NCI-H1930 (cell line): Measurements from ENCODE around the gene SSX2IP.

Experiments used
- DNase-seq, 2 experiments: peaks; one replicate each; lab custom pipeline; 2025; lab: John Stamatoyannopoulos, UW

SSX2IP gene

DNA sequence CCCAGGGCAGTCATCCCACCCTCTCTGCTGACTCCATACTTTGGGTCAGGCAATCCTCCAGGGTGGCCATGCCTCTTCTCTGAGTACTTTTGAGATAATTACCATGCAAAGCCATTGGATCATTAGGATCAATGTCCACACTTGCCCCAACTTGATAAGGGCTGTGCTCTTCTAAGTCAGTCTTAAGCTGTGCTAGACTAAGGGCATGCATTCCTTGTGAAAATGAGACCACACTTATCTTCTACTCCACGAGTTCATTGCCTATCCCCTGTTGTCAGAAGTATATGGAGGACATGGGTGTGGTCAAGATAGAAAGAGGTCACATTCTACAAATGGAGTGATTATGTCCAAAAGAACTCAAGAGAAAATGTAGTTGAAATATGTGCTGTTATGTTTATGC lies 18.9 kb upstream of the SSX2IP start:
- DNase-seq: no peak

DNA sequence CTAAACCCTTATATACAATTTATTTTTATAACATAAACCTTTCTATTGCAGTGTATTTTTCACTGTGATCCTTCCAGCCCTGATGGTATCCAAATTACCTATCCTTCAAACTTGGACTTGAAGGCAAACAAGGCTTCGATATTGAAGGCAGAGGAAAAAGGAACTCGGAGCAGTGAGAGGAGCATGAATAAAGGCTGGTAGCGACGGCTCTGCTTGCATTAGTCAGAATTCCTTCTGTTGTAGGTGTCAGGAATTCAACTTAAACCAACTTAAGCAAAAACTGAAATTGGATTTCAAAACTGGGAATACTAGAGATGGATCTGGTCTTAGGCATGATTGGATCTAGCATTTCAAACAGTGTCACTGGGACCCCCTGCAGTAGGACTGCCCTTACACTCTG lies 17.8 kb upstream of the SSX2IP start:
- no peak for DNase-seq

DNA sequence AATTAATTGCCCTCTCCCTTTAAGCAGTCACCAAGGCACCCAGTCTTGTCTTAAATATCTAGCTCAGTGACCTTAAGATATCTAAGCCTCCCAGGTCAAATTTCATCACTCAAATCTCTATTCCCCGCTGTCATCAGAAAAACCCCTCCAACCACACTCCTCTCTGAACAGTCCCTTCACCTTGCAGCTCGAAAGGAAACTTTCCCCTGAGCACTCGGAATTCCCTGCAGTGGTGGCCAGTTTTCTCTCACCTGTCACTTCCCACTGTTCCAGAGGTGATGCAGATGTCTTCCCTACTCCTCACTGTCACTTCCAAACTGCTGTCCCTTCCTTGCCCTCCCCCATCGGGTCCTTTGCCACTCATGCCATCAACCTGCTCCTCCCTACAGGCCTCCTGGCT lies 15.3 kb upstream of the SSX2IP start:
- DNase-seq: no peak

DNA sequence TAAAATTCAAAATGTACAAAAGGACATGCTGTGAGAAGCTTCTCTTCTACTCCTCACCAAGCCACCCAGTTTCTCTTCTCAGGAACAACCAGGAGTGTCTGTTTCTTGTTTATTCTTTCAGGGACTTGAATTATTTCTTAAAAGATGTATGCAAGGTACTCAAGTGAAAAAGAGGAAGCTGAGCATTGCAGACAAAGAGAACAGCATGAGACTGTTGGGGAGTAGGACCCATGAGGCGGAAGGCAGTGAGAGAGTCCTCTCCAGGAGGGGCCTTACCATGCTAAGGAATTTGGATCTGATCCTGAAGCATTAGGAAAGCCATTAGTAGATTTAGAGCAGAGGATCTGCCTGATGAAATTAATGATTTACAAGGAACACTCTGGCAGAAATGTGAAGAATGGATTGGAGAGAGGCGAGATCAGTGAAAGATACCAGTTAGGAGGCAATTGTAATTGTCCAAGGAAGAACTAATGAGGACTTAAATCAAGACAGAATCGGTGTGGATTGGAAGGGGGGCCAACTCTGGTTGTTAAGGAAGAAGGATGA lies 14.7 kb upstream of the SSX2IP start:
- DNase-seq: no peak

DNA sequence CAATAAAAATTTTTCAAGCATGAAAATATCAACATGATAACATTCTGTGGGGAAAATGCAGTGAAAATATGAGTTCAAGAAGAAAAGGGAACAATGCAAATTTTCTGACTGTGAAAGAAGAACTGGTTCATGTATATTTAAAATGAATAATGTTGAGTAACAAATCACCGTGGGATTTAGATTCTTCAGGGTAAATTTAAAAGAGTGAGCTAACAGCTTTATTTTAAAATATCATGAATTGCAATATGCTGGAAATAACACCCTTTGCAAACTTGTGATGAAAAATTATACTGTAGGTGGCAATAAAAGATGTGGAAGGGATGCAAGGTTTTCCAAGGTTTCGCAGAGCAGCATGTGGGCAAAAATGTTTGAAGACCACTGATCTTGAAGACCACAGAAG lies 13.2 kb upstream of the SSX2IP start:
- DNase-seq: no peak

DNA sequence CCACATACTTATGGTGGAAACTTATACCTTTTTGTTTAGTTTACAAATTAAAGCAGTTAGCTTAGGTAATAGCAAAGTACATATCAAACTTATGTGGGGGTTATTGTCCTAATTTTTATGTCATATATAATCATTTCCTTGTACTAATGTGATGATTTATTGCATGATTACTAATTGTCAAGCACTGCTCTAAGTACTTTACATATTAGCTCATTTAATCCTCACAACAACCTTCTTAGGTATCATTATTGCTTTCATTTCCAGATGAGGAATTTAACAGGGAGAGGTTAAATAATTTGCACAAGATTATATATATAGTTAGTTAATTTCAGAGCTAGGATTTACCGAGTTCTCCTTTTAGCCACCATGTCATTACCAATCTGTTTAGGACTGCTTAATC lies 11.9 kb upstream of the SSX2IP start:
- DNase-seq: no peak

DNA sequence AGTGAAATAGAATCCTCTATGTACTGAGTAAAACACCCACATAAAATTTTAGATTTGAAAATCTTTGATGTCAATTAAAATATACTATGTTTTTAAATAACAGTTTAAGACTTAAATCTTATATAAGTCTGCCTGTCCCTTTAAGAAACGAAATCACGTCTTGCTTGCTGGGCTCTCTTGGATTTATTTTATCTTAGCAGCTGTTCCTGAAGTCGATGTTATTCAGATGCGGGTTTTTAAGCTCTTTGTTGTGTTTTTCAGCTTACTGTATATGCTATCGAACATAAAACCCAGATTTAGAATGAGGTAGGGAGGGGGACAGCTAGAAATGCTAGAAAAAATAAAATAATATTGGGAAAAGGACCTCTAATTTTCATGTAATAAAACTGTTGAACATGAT lies 11.1 kb upstream of the SSX2IP start:
- no peak for DNase-seq

DNA sequence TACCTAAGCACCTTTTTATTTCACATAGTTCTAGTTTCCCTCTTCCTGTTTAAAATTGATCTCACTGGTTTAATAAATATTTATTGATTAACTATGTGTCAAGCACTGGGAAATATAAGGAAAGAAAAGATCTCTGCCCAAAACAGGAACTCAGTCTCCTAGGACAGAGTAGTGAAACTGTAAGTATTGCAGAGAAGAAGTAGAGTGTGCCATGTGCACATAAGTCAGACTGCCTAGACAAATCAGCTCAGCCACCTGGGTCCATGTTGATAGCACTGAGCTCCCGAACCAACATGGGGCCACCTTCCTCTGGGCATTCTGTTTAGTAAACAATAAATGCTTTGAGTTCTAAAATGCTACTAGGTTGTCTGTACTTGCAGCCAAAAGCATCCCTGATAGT lies 9.8 kb upstream of the SSX2IP start:
- DNase-seq: no peak

DNA sequence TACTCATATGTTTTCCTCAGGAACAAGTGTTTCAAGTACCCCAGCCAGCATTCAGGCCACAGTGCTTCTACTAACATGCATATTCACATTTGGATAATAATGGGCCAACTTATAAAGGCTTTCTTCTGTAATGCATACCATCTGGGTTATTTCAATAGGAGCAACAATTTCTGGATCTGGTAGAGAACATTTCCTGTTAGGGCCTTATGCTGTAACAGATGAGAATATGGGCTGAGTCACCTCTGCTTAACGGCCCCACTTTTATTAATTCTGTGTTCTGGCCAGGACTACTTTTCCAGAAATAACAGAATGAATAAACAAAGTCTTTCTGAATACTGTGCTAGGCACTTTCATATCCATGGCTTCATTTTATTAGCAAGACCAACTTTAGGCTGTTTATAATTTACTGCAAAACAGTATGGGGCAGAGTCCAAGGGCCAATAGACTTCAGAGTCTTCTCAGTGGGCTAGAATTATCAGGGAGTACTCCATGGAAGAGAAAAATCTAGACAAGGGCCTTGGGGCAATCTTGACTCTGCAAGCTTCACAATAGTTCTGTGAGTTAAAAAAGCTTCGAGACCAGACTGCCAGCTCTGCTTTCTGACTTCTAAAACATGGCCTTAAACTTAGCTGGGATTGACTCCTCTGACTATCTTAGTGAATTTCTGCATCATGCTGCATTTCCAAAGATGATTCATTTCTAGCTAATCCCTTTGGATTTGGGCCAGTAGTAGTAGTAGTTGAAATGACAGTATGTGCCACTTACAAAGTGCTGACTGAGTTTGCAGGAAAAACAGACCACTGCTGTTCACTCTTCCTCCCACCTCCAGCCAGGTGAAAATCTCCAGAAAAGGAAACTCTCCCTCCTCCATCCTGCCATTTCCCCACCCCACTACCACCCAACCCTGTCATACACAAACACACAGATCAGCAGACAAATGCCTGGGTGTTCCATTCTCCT lies 8.2 kb upstream of the SSX2IP start:
- no peak for DNase-seq

DNA sequence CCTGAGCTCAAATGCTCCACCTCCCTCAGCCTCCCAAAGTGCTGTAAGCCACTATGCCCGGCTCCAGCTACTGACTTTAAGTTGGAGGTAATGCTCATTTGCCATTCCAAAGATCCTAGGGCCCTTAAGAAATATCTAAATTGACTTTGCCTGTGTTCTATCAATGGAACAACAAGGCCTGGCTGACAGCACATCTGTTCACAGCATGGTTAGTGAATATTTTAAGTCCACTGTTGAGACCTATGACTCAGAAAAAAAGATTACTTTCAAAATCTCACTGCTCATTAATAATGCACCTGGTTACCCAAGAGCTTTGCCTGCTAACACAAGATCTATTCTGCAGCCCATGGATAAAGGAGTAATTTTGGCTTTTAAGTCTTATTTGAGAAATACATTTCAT lies 3.5 kb upstream of the SSX2IP start:
- no peak for DNase-seq

DNA sequence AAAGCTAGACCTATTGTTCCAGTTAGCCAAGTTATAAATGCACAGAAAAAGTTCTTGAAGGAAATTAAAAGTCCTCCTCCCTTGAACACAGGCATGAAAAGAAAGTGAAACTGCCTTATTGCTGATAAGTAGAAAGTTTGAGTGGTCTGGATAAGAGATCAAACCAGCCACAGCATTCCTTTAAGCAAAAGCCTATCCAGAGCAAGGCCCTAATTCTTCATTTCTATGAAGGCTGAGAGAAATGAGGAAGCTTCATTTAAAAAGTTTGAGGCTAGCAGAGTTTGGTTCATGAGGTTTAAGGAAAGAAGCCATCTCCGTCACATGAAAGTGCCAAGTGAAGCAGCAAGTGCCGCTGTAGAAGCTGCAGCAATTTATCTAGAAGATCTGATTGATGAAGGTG lies 2.7 kb upstream of the SSX2IP start:
- DNase-seq: no peak

DNA sequence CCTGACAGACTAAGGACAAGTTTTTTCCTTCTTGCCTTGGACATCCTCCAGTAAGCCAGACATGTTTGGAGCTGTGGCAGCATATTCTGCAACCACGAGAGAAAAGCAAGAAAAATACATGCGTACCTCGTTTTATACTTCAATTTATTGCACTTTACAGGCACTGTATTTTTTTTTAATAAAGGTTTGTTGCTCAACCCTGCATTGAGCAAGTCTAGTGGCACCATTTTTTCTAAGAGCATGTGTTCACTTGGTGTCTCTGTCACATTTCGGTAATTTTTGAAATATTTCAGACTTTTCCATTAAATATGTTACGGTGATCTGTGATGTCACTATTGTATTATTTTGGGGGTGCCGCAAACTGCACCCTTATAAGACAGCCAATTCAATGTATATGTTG lies 2.1 kb upstream of the SSX2IP start:
- DNase-seq: no peak

DNA sequence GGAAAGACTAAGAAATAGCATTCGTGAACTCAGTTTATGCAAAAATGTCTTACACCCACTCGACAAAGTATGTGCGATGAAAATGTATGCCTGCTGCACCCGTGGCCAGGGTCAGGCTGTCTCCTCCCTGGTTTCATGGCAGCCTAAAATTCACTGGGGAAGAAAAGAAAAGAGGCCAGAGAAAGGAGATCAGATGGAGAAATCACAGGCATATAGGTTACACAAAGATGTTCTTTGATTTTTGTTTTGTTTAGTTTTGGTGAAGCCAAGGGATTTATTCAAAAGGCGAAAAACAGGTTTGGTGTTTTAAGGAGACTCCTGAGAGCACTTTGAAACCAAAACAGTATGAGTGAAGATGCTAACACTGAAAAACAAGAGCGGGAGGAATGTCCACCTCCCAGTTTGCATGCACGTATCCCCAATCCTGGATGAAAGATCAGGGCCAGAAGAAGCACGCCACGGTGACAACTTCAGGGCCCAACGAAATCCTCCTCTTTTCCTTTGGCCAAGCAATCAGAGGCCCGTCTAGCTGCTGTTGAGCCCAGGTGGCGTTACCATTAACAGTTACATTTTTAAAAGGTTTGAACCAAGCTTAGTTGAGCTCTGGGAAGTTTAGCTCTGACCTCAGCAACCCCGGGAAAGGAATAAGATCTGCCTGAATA lies 992 bp upstream of the SSX2IP start:
- DNase-seq: no peak

DNA sequence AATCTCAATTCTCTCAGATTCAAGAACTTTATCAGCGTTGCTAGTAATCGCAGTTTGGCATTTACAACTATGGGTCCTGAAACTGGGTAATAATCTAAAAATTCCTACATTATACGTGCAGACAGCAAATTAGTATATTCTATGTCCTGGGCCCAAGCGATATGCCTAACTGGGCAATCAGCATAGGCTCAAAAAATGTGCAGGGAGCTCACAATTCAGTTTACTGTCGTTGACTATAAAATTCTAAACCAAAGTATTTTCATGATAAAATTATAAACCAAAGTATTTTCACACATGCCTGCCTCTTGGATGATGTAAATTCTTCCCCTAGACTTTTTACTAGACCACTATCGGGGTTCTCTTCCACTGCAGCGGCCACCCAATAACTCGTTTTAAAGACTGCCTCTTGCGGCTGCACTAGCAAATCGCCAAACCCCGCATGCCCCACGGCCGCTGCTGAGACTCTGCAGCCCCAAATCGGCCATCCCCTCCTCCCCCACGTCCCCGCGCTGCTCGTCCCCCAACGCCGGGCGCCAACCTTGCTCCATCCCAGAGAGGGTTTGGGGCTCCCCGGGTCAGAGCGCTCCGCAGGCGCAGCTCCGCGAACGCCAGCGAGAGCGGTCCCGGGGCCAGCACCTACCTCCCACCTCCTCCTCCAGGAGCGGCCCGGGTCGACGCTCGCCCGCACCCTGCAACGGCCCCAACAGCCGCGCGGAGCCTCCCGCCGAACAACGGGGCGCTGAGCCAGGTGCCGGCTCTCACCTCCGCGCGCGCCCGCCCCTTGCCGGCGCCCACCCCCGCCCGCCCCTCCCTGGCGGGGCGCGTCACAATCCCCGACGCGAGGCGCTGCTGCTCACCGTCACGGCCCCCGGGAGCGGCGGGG lies 506 bp downstream of the SSX2IP start:
- DNase-seq: peak in 1 of 2 experiments; percentile 29

DNA sequence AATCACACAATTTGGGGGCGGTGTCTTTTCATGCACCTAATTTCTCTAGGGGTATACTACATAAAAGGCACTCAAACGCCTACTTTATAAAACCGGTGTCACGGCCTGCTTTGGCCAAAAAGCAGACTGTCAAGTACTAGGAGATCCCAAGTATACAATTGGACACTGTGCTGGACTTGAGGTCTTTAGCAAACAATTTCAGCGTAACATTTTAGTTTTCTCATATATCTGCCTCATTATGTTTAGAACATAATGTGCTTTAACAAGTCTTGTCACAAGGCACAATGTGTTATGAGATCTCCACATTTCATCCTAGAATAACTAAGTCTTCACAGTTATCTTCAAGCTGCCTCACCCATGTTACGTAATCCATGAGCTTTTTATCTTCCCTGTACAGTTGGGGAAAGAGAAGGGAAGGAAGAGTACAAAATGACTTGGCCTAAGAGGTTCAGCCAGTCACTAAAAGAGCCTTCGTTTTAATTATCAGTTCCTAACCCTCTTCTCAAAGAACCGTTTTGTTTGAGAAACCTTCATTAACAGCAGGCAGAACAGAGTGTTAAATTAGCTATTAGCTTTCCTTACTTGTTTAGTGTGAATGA lies 1.7 kb downstream of the SSX2IP start:
- no peak for DNase-seq

DNA sequence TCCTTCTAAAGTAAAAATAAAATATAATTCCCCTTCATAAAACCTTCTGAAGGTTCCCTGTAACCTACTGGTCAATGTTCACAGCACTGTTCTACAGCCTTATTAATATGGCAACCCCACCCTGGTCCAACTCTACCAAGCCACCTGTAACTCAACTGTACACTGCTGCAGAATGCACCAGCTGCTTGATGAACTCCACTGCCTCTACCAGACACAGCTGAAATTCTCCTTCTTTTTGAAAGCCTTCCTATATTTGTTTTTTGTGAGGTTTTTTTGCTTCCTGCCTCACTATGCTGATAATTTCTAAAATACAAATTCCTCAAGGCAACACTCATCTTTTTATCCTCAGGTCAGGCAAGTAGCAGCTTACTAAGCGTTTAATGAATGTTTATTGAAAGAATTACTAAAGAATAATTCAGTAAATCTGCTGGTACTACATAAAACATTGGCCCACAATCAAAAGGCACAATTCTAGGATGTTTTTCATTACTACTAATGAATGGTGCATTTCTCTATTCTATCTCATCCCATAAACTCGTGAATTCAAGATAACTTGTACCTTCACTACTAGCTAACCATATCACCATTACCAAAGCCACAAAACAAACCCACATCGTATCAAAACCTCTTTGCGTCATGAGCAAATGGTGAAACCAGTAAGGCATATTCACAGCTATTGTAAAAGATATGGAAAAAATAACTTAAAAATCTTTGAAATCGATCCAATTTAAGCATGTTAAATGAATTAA lies 2.4 kb downstream of the SSX2IP start:
- DNase-seq: no peak

DNA sequence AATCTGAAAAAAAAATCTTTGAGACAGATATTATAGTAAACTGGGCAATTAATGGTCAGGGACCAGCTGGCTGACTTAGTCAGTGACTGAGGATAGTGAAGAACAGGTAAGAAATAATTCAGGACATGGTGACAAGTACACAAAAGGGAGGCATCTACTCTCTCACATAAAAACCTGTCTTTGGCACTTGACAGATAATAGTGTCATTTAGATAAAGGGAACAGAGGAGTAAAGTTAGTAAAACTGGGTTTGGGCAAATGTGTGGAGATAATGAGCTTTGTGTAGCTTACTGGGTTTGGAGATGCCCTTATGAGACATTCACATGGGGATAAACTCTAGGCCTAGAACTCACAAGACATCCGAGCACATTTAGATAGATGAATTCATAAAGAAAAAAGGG lies 4.0 kb downstream of the SSX2IP start:
- no peak for DNase-seq

DNA sequence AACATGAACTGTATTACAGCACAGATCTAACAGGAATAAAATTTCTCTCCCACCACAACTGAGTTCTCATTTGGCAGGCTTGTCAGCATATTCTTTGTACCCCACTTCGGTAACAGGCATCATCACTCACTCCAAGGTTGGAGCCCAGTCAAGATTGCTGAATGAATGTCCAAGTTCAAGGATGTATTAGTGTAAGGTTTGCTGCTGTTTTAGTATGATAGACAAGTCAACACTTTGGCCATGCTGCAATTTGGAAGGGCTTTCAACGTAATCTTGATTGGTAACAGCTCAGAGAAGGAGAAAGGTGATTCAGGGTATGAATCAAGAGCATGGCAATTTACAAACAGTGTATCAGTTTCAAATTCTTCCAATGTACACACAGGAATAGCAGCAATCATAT lies 6.8 kb downstream of the SSX2IP start:
- no peak for DNase-seq

DNA sequence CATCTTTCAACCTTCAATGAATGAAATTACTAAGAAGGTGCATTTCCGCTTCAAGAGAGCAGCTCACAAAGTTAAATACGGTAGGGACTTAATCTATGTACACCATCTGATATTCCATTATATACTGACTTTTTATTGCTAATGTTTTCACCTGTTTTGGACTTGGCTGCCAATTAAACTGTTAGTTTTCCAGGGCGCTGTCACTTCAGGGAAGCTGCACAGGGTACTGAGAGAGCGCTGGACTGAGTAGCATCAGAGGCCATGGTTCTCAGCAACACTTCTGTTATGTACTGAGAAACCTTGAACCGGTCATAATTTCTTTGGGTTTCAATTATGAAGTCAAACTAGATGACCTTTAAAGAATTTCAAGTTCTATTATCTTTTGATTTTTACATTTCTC lies 8.2 kb downstream of the SSX2IP start:
- DNase-seq: no peak

DNA sequence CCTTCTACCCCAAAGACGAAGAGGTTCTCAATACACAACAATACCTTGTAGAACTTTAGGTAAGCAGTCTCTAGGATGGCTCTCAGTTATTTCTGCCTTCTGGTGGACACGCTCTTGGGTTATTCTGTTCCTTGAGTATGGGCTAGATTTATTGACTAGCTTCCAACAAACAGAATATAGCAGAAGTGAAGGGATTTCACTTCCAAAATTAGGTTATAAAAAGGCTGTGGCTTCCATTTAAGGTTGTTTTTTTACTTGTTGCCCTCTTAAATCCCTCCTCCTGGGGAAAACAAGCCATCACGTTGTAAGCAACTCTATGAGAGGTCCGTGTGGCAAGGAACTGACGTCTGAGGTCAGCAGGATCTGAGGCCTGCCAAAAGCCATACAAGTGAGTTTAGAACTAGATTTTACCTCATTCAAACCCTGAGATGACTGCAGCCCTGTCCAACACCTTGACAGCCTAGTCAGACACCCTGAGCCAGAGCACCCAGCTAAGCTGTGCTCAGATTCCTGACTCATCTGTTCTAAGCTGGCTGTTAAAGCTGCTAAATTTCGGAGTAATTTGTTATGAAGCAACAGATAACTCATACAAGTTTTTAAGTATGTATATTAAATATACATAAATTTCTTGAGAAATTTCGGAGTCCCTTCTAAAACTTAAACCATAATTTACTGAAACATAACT lies 12.7 kb downstream of the SSX2IP start:
- no peak for DNase-seq

DNA sequence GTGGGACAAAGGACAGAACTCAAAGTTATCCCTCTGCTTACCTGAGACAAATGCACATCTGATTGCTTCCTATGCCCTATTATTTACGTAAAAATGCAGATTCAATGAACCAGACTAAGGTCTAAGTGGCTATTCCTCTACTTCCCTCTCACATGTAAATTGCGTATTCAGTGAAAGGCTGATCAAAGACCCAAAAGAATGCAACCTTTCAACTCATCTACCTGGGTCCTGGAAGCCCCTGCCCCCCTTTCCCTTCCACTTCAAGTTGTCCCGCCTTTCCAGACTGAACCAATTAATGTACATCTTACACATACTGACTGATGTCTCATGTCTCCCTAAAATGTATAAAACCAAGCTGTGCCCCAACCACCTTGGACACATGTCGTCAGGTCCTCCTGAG lies 14.6 kb downstream of the SSX2IP start:
- DNase-seq: no peak
